SH-SY5Y (cell line): ENCODE measurements around the gene TFDP1.

ENCODE experiments used
- GATA2 ChIP-seq: IDR thresholded peaks from 2 replicates; pipeline ENCODE4 v1.6.1; 2011; ENCODE audit warnings: mild to moderate bottlenecking, low read depth, low read length
- GATA3 ChIP-seq: IDR thresholded peaks from 2 replicates; pipeline ENCODE4 v1.6.1; 2011; ENCODE audit warnings: low read depth, mild to moderate bottlenecking, low read length, moderate library complexity

- no peak for TF ChIP-seq GATA3
- TF ChIP-seq GATA2, result no peak
These were observed 86.8 kb downstream of the TFDP1 start for GRCh38 chr13:113671066-113672001.
